HG03378 (cell line): Measurements from ENCODE around the gene NONO.
"Not testable (repeated sequence)": the region's sequence is repeated elsewhere in the genome, so short reads cannot be mapped to it uniquely, and the experiment has no call there.

Experiments
- ATAC-seq: cut with Tn5 transposase; IDR thresholded peaks from one replicate; pipeline ENCODE4 v1.9.1; 2021; ENCODE audit warnings: mild to moderate bottlenecking, moderate library complexity; ENCODE audit not compliant: unreplicated experiment

Gene NONO

GRCh38 chrX:71283403-71284143, at the start of gene NONO:
TSS of gene NONO (plus strand) at chrX:71283635. CDS start at chrX:71290638, 7,003 bp downstream.
- peak; percentile 90 for ATAC-seq

- ATAC-seq, result no peak
These were observed 48.0 kb upstream of the NONO start for GRCh38 chrX:71235482-71235881.

- no peak for ATAC-seq
These were observed 46.6 kb upstream of the NONO start for GRCh38 chrX:71236836-71237235.

- ATAC-seq, result no peak
These were observed 43.7 kb upstream of the NONO start for GRCh38 chrX:71239781-71240180.

- no peak for ATAC-seq
These were observed 42.1 kb upstream of the NONO start for GRCh38 chrX:71241301-71241700.

GRCh38 chrX:71244359-71245128, 38.9 kb upstream of the NONO start:
- ATAC-seq, result no peak

- no peak for ATAC-seq
These were observed 38.3 kb upstream of the NONO start for GRCh38 chrX:71245159-71245558.

- no peak for ATAC-seq
These were observed 32.6 kb upstream of the NONO start for GRCh38 chrX:71250841-71251240.

- no peak for ATAC-seq
These were observed 31.9 kb upstream of the NONO start for GRCh38 chrX:71251466-71251973.

GRCh38 chrX:71252221-71252620, 31.2 kb upstream of the NONO start:
- ATAC-seq, result no peak

GRCh38 chrX:71253253-71254091, 30.0 kb upstream of the NONO start:
- no peak for ATAC-seq

GRCh38 chrX:71254092-71254963, 29.1 kb upstream of the NONO start, which contains the start of gene ZMYM3:
TSS of gene ZMYM3 (minus strand) at chrX:71254140. CDS start at chrX:71253255, 885 bp downstream.
- ATAC-seq, result peak; percentile 61

GRCh38 chrX:71256051-71256450, 27.4 kb upstream of the NONO start:
- ATAC-seq, result no peak

GRCh38 chrX:71256856-71257255, 26.6 kb upstream of the NONO start:
- ATAC-seq, result no peak

- ATAC-seq, result not testable (repeated sequence)
These were observed 14.8 kb upstream of the NONO start for GRCh38 chrX:71268624-71269023.

GRCh38 chrX:71269801-71270395, 13.5 kb upstream of the NONO start:
- ATAC-seq, result no peak

- ATAC-seq, result not testable (repeated sequence)
These were observed 11.1 kb upstream of the NONO start for GRCh38 chrX:71272313-71272712.

- ATAC-seq, result not testable (repeated sequence)
These were observed 2.1 kb upstream of the NONO start for GRCh38 chrX:71281300-71281699.

GRCh38 chrX:71282514-71283402, 677 bp upstream of the NONO start:
- ATAC-seq, result peak; percentile 22
